Measurements from ENCODE around the gene TTC39A.

Gene TTC39A

DNA sequence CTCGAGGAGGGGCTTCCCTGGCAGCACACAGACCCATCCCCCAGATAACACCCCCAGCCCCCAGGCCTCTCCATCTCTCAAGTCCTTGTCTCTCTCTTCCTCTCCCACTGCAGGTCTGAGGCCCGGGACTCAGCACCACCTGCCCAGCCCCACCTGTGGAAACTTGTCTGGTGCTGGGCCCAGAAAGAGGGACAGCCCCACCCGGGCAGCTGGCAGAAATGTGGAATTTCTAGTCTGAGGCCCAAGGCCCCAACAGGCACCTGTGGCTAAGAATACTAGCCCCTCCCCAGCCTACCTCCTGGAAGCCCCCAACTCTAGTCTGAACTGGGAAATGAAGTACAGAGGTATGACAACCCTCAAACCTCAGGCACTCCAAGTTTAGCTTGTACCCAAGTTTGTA lies 15.4 kb downstream of the TTC39A start:
- DNase-seq (ENCODE audit: low spot score), result no peak

DNA sequence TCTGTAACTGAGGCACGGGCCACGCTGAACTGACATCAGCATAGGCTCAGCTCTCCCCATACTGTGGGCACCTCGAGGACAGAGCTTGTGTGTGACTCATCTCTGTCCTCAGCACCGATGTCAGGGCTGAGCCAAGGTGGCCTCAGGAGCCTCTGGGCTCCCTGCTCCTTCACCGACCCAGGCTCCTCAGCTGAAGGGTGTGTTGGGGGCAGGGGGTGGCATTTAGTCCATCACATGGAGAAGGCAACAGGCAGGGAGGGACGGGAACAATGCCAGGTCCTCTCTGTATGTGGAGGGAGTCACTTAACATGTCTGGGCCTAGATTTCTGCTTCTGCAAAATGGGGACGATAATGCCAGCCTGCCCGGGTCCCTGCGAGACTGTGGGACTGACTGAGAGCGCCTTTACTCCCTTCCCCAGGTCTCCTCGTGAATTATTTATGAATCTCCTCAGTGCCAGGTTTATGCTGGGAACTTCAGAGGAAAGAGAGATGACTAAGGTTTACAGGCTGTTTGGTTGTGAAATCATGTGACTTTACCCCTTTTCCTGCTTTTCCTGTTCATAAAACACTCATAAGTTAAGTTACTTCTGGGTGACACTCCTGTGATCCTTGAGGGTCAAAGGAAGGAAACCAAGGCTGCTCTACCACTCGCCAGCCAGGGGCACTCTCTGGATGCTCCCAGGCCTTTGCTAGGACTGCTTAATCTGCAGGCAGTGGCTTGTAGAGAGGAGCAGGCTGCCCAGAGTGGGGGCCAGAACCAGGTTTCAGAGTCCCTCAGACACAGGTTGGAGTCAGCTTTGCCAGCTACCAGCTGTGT lies 16.2 kb downstream of the TTC39A start:
- no peak for DNase-seq (ENCODE audit: low spot score)

DNA sequence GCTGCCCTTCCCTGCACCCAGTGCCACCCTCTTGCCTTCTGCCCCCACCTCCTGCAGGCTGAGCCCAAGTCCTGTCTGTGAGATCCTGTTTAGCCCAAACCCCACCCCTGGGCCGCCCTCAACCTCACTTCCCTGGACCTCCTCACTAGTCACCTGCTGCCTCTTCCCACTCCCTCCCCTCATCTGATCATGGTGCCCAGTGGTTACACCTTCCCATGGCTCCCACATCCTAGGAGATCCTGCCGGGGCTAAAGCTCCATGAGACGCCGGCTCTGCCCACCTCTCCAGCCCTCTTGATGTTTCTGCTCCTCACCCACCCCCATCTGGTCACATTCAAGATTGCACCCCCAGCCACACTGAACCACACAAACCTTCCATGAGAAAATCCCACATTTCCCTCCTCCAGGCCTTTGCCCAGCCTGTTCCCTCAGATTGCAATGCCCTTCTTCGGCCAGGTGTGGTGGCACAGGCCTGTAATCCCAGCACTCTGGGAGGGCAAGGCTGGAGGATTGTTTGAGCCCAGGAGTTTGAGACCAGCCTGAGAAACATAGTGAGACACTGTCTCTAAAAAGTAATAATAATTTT lies 17.0 kb downstream of the TTC39A start:
- no peak for DNase-seq (ENCODE audit: low spot score)

DNA sequence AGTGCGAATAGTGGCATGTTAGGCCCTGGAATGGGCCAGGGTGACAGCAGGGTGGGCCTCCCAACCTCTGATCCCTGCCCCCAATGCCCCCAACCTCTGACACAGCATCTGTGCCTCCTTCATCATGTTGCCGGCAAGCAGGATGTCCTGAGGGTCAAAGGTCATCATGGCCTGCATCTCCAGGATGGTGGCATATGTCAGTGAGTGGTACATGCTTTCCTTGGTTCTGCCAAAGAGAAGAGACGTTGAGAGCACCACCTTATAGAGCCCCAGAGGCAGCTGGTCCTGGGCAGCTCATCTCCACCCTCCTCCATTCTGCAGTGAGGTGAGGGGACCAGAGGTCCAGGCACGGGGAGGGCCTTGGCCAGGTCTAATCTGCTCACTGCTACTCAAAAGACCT lies 17.6 kb downstream of the TTC39A start:
- DNase-seq (ENCODE audit: low spot score), result no peak

DNA sequence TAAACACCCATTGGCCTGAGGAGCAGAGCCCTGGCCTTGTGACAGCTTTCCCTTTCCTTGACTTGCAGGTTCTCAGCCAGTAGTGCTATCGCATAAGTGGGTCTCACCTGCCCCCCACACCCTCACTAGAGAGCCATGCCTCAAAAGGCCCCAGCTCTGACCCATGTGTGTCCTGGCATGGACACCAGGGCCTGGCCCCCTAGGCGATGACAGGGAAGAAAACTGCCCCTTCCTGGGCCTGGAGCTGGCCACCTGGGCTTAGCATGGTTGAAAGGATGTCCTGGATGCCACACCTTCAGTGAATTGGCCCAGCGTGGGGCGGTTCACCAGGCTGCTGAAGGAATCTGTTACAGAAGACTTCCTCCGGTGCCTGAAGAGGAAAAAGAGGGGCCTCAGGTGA lies 18.5 kb downstream of the TTC39A start:
- DNase-seq (ENCODE audit: low spot score), result no peak

DNA sequence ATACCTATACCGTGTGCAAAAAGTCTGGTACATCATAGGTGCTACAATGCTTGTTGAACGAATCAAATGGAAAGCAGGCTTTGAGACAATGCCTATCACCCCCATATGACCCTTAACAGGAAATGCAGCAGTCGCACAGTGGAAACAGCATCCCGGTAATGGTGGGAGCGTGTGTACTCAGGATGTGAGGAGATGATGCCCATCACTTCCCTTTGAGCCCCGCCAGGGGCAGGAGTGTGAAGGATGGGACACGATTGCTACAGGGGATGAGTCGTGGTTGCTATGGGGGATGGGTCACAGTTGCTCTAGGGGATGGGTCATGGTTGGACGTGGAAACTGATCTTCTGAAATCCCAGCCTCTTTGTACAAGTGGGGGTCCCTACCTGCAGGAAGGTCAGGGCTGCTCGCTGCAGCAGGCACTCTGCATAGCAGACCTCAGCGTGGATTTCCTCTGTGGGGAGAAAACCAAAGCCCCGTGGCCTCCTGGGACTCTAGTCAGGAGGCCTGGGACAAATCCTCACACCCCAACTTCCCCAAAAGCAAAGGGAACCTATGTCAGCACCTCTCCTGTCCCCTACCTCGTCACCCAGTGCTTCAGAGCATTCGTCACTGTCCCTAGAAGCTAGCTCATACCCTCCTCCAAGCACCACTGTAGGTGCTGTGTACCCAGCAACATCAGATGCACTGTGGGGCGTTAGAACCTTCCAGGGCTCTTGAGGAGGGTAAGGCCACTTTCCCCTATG lies 19.3 kb downstream of the TTC39A start:
- no peak for DNase-seq (ENCODE audit: low spot score)

DNA sequence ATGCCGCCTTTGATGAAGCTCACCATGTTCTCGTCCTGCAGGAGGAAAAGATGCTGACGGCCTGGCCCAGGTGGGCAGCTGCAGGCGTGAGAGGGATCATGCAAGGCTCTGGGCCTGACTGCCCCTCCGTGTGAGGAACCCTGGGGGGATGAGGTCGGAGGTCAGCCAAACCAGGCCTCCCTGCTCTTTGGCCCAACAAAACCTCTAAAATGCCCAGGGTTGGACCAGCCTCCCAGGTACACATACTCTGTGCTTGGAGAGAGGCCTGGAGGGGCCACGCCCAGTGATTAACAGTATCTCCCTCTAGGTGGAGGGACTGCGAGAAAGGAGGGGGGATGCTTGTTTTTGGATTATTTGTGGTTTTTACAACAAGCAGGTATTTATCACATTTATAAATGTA lies 21.1 kb downstream of the TTC39A start:
- DNase-seq (ENCODE audit: low spot score), result no peak

DNA sequence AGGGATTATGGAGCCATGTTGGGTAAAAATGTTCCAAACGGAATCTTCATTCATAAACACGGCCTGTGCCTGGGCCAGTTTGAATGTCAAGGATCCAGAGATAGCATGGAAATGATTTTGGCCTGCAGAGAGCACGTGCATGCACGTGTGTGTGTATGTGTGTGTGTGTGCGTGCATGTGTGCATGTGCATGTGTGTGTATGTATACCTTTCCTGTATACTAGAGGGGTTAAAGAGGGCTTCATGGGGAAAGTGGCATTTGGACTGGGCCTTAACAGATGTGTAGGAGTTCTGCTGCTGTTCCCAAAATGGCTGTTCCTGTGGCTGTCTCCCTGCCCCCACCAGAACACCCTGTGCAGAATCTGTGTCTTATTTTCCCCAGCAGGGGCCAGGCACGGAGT lies 21.7 kb downstream of the TTC39A start:
- no peak for DNase-seq (ENCODE audit: low spot score)

DNA sequence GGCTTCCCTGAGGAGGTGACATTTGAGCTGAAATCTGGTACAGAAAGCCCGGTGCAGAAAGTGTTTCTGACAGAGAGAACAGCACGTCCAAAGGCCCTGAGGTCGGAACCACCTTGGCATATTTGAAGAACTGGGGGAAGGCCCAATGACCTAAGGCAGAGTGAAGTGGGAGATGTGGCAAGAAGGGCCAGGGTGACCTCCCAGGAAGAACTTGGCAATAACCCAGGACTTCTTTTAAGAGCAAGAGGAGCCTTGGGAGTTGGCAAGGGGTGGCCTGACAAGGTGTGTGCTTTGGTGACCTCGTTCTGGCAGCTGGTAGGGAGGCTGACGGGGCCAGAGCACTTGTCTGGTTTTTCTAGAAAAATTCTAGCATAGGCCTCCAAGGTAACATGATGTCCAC lies 23.4 kb downstream of the TTC39A start:
- DNase-seq (ENCODE audit: low spot score), result no peak

DNA sequence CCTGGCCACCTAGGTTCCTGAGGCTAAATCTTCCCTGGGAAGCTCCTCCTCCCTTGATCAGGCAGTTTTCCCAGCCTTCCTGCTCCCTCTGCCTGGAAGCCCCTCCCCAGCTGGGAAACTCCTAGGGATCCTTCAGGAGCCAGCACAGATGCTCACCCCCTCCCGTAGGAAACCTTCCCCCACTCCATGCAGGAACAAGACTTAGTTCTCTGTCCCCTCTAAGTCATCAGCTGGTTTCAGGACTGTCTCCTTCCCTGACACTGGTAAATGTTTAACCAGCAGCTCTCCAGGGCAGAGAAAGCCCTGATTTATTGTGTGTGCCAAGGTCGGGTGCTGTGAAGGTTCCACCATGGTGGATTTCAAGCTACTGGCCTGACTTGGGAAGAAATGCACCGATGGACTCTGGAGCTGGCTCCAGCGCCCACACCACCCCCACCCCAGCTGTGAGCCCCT lies 25.0 kb downstream of the TTC39A start:
- no peak for DNase-seq (ENCODE audit: low spot score)

DNA sequence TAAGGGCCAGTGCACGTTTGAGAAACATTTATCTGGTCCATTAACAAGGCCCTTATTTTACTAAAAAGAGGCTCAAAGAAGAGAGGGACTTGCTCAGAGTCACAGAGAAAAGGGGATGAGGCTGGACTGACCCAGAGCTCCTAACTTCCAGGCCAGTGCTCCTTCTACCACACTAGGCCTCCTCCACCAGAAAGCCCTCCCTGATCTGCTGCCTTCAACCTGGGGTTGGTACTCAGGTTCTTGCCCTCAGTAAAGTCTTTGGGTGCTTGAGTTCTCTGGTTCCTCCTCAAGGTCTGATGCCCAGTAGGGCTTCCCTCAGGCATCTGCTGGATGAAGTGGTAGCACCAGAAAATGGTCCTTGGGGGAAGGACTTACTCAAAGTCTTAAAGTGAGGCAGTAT lies 26.0 kb downstream of the TTC39A start:
- DNase-seq (ENCODE audit: low spot score), result no peak

DNA sequence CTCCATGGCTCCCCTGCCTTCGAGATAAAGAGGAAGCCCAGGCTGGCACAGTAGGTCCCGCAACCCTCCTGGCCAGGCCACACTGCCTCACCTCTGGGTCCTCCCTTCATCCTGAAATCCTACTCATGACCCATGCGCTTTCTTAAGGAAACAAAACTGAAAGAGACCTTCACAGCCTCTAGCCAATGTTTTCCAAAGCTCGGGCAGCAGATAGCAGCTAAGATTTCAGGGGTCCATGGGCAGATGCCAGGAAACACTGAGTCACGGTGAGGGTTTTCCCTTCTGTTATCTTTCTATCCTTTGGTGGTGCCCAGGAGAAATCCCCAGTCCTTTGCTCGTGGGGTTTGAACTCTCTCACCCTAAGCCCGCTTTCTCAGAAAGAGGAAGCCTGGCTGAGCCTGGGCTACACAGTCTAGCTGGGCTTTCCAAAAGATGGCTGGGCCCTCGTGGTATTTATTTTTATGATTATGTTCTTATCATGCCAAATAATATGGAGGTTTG lies 26.6 kb downstream of the TTC39A start:
- no peak for DNase-seq (ENCODE audit: low spot score)

DNA sequence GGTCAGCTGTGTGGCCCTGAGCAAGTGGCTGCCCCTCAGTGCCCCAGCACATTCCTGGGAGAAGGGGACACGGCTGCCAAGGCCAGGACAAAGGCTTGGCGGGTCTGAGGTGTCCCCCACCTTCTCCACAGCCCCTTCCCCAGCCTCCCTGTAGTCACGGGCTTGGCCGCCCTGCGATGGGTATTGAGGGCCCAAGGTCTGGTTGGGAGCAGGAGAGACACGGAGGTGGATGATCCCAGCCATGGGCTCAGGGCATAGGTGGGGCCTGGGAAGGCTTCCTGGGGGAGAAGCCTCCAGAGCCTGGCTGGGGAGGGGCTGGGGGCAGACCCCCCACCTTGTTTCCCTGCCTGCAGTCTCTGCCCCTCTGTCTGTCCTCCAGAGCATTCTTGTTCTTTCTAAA lies 27.0 kb downstream of the TTC39A start:
- DNase-seq (ENCODE audit: low spot score), result no peak

DNA sequence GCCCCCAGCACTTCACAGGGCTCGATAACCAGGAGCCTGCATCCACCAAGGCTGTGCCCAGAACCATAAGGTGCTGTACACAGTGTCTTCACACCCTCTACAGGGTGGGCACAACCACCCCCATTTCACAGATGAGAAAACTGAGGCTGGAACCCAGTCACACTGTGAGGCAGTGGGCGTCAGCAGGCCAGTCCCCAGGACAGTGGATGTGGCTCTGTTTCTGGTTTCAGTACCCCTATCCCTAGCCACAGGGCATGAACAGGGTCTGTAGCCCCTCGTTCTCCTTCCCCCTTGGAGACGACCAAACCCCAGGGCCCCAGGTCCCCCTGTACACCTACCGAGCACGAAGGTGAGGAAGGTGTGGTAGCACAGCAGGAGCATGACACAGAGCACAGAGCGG lies 27.6 kb downstream of the TTC39A start:
- DNase-seq (ENCODE audit: low spot score), result no peak

DNA sequence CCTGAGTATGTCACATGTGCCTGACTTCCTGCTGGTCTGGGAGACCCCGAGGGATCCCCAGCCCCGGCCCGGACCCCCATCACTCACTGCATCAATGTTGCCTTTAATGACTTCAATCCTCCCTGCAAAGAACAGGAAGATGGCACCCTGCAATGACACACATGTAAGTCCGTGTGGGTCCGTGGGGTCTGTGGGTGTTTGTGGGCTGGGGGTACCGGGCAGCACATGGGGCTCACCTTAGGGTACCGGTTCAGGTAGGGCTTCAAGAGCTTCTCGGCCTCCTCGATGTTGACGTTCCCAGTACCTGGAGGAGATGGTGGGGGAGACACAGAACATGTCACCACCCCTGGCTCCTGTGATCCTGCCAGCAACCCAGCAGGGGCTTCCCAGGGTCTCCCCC lies 28.1 kb downstream of the TTC39A start:
- DNase-seq (ENCODE audit: low spot score), result no peak

DNA sequence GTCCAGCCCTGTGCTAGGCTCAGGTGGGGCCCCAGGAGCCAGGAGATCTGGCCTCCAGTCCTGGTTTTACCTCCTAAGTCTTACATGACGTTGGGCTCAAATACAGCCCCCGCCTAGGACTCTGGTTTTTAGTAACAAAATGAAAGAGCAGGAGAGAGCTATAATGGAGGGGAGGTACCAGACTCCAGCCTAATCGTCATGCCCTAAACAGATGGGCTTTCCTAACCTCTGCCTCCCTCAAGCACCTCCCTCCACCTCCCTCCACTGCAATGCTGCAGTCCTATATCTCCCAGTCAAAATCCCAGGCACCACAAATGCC lies 28.6 kb downstream of the TTC39A start:
- no peak for DNase-seq (ENCODE audit: low spot score)

DNA sequence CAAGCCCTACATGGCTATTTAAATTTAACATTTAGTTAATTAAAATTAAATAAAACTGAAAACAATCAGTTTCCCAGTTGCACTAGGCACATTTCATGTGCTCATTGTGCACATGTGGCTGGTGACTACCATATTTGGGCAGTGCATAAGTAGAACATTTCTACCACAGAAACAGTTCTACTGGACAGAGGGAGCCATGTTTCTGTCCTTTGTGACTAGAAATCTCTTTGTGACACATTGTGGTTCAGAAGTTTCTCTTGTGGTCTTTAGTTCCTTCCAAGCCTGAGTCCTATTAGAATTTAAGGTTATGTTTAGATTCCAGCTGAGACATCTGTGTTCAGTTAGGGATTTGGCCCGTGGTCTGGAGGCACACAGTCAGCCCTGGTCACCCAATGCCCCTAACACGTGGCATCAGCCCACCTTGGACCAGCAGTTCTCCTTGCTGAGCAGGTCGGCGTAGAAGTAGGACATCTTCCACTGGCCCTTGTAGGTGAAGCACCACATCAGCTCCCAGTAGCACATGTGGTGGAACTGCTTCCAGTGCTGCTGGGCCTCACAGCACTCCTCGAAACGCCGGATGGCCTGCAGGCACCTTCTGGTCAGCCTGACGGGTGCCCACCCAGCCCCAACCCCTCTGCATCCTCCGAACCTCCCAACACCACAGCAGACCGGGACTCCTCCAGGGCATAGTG lies 29.1 kb downstream of the TTC39A start:
- no peak for DNase-seq (ENCODE audit: low spot score)

DNA sequence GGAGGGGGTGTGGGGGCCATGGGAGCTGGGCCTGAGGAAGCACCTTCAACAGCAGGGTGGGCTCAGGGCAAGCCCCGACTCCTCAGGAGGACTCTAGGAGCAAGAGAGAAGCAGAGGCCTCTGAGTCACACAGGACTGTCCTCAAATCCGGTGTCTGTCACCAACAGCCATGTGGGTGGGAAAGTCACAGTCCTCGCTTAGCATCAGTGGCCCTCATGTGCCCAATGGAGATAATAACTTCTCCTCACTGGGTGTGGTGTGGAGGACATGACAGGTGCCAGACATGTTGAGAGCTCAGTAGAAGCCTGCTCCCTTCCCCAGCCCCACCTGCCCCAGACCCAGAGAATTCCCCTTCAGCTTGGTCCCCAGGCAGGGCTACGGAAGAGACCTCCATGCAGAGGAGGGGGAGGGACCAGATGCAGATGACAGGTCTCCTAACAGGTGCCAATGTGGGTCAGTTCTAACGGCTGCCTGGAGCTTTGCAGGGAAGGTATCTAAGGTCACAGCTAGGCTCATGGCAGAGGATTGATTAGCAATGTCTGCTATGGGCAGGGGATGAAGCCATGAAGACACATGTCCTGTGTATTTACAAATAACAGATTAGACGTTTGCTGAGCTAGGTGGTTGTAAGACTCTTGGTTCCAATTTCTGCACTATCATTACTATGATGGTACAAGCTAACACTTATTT lies 30.2 kb downstream of the TTC39A start:
- no peak for DNase-seq (ENCODE audit: low spot score)

DNA sequence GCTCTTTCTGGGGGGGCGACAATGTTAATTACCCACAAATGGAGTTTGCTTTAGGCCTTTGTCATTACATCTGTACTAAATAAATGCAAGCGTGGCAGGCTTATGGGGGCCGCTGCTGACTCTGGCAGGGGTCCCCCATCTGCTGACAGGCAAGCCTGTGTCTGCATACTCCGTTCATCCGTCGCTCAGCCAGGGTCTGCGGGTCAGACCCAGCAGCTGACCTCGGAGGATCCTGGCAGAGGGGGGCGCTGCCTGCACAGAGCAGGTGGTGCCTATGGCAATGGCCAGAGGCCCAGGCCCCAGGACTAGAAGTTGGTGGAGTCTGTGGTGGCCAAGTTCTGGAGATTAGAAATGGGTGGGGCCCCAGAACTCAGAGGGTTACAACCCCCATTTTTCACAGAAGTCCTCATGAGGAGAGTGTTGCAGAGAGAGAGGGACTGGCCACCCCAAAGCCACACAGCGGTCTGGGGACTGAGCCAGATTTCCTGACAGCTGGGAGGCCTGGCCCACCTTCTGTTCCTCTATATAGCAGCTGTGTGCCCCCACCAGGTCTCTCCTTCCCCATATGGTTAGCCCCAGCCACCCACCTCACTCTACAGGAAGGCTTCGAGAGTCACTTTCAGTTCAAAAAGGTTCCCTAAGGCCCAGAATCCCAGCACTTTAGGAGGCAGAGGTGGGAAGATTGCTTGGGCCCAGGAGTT lies 31.0 kb downstream of the TTC39A start:
- DNase-seq (ENCODE audit: low spot score), result no peak

DNA sequence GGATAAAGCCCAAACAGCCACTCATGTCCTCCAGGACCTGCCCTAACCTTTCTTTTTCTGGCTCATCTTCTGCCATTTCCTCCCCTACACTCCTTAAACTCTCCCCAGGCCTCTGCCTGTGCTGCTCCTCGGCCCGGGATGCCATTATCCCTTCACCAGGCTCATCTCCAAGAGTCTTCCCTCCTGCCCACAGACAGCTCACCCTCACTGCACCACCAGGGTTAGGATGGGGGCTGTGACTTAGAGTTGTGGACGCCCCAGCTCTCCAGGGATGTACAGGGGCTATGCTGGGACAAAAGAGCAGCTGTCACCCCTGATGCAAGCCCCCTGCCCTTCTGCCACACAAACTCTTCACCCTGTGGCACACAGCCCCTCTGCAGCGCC lies 32.0 kb downstream of the TTC39A start:
- DNase-seq (ENCODE audit: low spot score), result no peak
